GM12892 (cell line): ENCODE results near the gene HHAT.
"Not testable (repeated sequence)": the region's sequence is repeated elsewhere in the genome, so short reads cannot be mapped to it uniquely, and the experiment has no call there.

Source experiments
- DNase-seq: peaks from one replicate; pipeline ENCODE4 v3.0.0; 2011; ENCODE audit not compliant: insufficient read length
- FAIRE-seq: peaks from 2 replicates; lab custom pipeline; 2011; peaks lifted over from hg19 to GRCh38; lab: Jason Lieb, UNC
- POLR2A ChIP-seq: IDR thresholded peaks from 2 replicates; pipeline ENCODE4 v1.6.1; 2011; ENCODE audit warnings: low read depth, low read length, control low read depth
- POLR2AphosphoS5 ChIP-seq: IDR thresholded peaks from 2 replicates; pipeline ENCODE4 v1.6.1; 2011; ENCODE audit warnings: low read depth, low read length, control low read depth
- TAF1 ChIP-seq: IDR thresholded peaks from 2 replicates; pipeline ENCODE4 v1.6.1; 2011; ENCODE audit warnings: low read depth, mild to moderate bottlenecking, control low read depth, low read length, borderline replicate concordance

HHAT gene

GRCh38 chr1:210342986-210343780 lies 14.5 kb downstream of the HHAT start:
- peak; percentile 96 for FAIRE-seq
- TF ChIP-seq POLR2AphosphoS5: no peak
- no peak for TF ChIP-seq TAF1
- TF ChIP-seq POLR2A: no peak
- DNase-seq: no peak

- TF ChIP-seq POLR2A (no peak), POLR2AphosphoS5 (no peak), TAF1 (no peak)
- no peak for FAIRE-seq
- no peak for DNase-seq
Measured at GRCh38 chr1:210344706-210345105, 16.0 kb downstream of the HHAT start.

GRCh38 chr1:210347112-210347511 lies 18.4 kb downstream of the HHAT start:
- FAIRE-seq: peak; percentile 76
- TF ChIP-seq POLR2A (no peak), TAF1 (no peak), POLR2AphosphoS5 (no peak)
- no peak for DNase-seq

GRCh38 chr1:210351496-210351895 lies 22.8 kb downstream of the HHAT start:
- DNase-seq (no peak), FAIRE-seq (no peak)
- TF ChIP-seq TAF1: no peak

GRCh38 chr1:210352575-210352974 lies 23.9 kb downstream of the HHAT start:
- TF ChIP-seq POLR2A (no peak), TAF1 (no peak), POLR2AphosphoS5 (no peak)
- no peak for DNase-seq
- no peak for FAIRE-seq

- not testable (repeated sequence) for DNase-seq, FAIRE-seq
Measured at GRCh38 chr1:210354305-210354704, 25.6 kb downstream of the HHAT start.

- DNase-seq (no peak), FAIRE-seq (no peak)
- no peak for TF ChIP-seq POLR2AphosphoS5
- TF ChIP-seq POLR2A: no peak
Measured at GRCh38 chr1:210358626-210359025, 29.9 kb downstream of the HHAT start.

- DNase-seq: no peak
- no peak for FAIRE-seq
- TF ChIP-seq POLR2AphosphoS5 (no peak), POLR2A (no peak), TAF1 (no peak)
Measured at GRCh38 chr1:210359255-210359654, 30.6 kb downstream of the HHAT start.

- TF ChIP-seq TAF1 (no peak), POLR2AphosphoS5 (no peak), POLR2A (no peak)
- FAIRE-seq (peak; percentile 42), DNase-seq (no peak)
Measured at GRCh38 chr1:210360852-210361477, 32.3 kb downstream of the HHAT start.

- no peak for FAIRE-seq
Measured at GRCh38 chr1:210361665-210362064, 33.0 kb downstream of the HHAT start.

GRCh38 chr1:210362526-210362925 lies 33.8 kb downstream of the HHAT start:
- TF ChIP-seq POLR2AphosphoS5: no peak
- TF ChIP-seq POLR2A: no peak
- no peak for TF ChIP-seq TAF1
- FAIRE-seq (no peak), DNase-seq (no peak)

More at GRCh38 chr1:210361665-210362064, 33.0 kb downstream of the HHAT start:
- TF ChIP-seq POLR2A (no peak), TAF1 (no peak), POLR2AphosphoS5 (no peak)
- no peak for DNase-seq

GRCh38 chr1:210363119-210363518 lies 34.4 kb downstream of the HHAT start:
- TF ChIP-seq POLR2AphosphoS5: no peak
- no peak for TF ChIP-seq POLR2A
- no peak for TF ChIP-seq TAF1
- DNase-seq (no peak), FAIRE-seq (no peak)
